Measurements from ENCODE around the gene CCDC34.

Gene CCDC34

GRCh38 chr11:27386181-27386845, 23.3 kb upstream of the CCDC34 start:
- H3K27me3 ChIP-seq (ENCODE audit: insufficient read depth, poor library complexity, severe bottlenecking), result peaks cover 3% of the 10 kb centered on the region
- no peak overlapping the region for H3K4me3 ChIP-seq (replicated peaks; ENCODE audit: insufficient read depth, low read length)
- no peak for TF ChIP-seq SPI1 (IDR thresholded peaks at IDR 0.05; ENCODE audit: borderline replicate concordance, low read depth)
- no peak for TF ChIP-seq POLR2AphosphoS5 (IDR thresholded peaks at IDR 0.05; ENCODE audit: low read depth)
- no peak for TF ChIP-seq REST (IDR thresholded peaks at IDR 0.05; ENCODE audit: insufficient replicate concordance, low read depth)
- TF ChIP-seq GABPA (IDR thresholded peaks at IDR 0.05; ENCODE audit: low read depth), result no peak
- TF ChIP-seq CTCF (IDR thresholded peaks at IDR 0.05; ENCODE audit: insufficient read depth, low read length), result no peak
- DNase-seq (ENCODE audit: low read depth in 1 of 2, low spot score in 1 of 2), result no peak
- no peak overlapping the region for H3K27ac ChIP-seq (replicated peaks)

- DNase-seq (ENCODE audit: low read depth in 1 of 2, low spot score in 1 of 2), result no peak
- no peak overlapping the region for H3K4me3 ChIP-seq (replicated peaks; ENCODE audit: insufficient read depth, low read length)
- no peak overlapping the region for H3K27ac ChIP-seq (replicated peaks)
- H3K27me3 ChIP-seq (ENCODE audit: insufficient read depth, poor library complexity, severe bottlenecking), result peaks cover 3% of the 10 kb centered on the region
- TF ChIP-seq POLR2AphosphoS5 (IDR thresholded peaks at IDR 0.05; ENCODE audit: low read depth) (no peak), GABPA (IDR thresholded peaks at IDR 0.05; ENCODE audit: low read depth) (no peak), REST (IDR thresholded peaks at IDR 0.05; ENCODE audit: insufficient replicate concordance, low read depth) (no peak), CTCF (IDR thresholded peaks at IDR 0.05; ENCODE audit: insufficient read depth, low read length) (no peak), SPI1 (IDR thresholded peaks at IDR 0.05; ENCODE audit: borderline replicate concordance, low read depth) (no peak)
Measured at GRCh38 chr11:27385245-27385644, 22.2 kb upstream of the CCDC34 start.

GRCh38 chr11:27384227-27384626, 21.2 kb upstream of the CCDC34 start:
- no peaks in the 10 kb centered on the region for H3K27me3 ChIP-seq (ENCODE audit: insufficient read depth, poor library complexity, severe bottlenecking)
- TF ChIP-seq SPI1 (IDR thresholded peaks at IDR 0.05; ENCODE audit: borderline replicate concordance, low read depth), result no peak
- TF ChIP-seq GABPA (IDR thresholded peaks at IDR 0.05; ENCODE audit: low read depth), result no peak
- no peak for TF ChIP-seq CTCF (IDR thresholded peaks at IDR 0.05; ENCODE audit: insufficient read depth, low read length)
- no peak for TF ChIP-seq POLR2AphosphoS5 (IDR thresholded peaks at IDR 0.05; ENCODE audit: low read depth)
- TF ChIP-seq REST (IDR thresholded peaks at IDR 0.05; ENCODE audit: insufficient replicate concordance, low read depth), result no peak
- DNase-seq (ENCODE audit: low read depth in 1 of 2, low spot score in 1 of 2), result no peak
- no peak overlapping the region for H3K27ac ChIP-seq (replicated peaks)
- H3K4me3 ChIP-seq (replicated peaks; ENCODE audit: insufficient read depth, low read length), result no peak overlapping the region

All from HL-60 (cell line).